LHCN-M2 (cell line): ENCODE results near the gene ZDHHC23. TPM values are rescaled to one million over a fixed set of nuclear protein-coding genes. Genes with fewer than 3 reads are reported as not detected.
A peak's percentile ranks its signal among the peaks of the same experiment; 100 is the strongest.

Experiments
- DNase-seq: peaks from one replicate; pipeline ENCODE4 v3.0.0-alpha.2; 2012; ENCODE audit warnings: low read depth
- polyA plus RNA-seq: library from polyadenylated mRNA; unstranded; fragments of >200 nt; gene quantifications from one replicate; pipeline ENCODE4 v1.2.1, GENCODE V29; 2012; ENCODE audit warnings: missing spikeins
- total RNA-seq: library from RNA; depleted of rRNA; stranded (reverse); fragments of >200 nt; gene quantifications from 2 replicates; pipeline ENCODE4 v1.2.3, GENCODE V29; 2014; rRNA removed

ZDHHC23 gene
- 0.06 and 0.11 TPM in 2 replicates for total RNA-seq
- 0.02 TPM for polyA plus RNA-seq

- DNase-seq: peak; percentile 30
These were observed at the start of gene ZDHHC23 for GRCh38 chr3:113947372-113948014. Gene ZDHHC23 (plus strand): TSS chr3:113948013. CDS start chr3:113948803, 790 bp downstream.

- peak; percentile 44 for DNase-seq
These were observed 48.9 kb upstream of the ZDHHC23 start for GRCh38 chr3:113898892-113899291.

GRCh38 chr3:113906568-113907140, 41.2 kb upstream of the ZDHHC23 start:
- DNase-seq: no peak

- no peak for DNase-seq
These were observed 39.7 kb upstream of the ZDHHC23 start for GRCh38 chr3:113908133-113908532.

GRCh38 chr3:113910966-113911365, 36.8 kb upstream of the ZDHHC23 start:
- DNase-seq: no peak

- peak; percentile 54 for DNase-seq
These were observed 35.1 kb upstream of the ZDHHC23 start for GRCh38 chr3:113912552-113913236.

- no peak for DNase-seq
These were observed 33.2 kb upstream of the ZDHHC23 start for GRCh38 chr3:113914646-113915045.

GRCh38 chr3:113927556-113927955, 20.3 kb upstream of the ZDHHC23 start:
- DNase-seq: no peak

GRCh38 chr3:113946831-113947230, 982 bp upstream of the ZDHHC23 start:
- no peak for DNase-seq

GRCh38 chr3:113948015-113948917, 453 bp downstream of the ZDHHC23 start:
- no peak for DNase-seq

- DNase-seq: no peak
These were observed 5.1 kb downstream of the ZDHHC23 start for GRCh38 chr3:113952921-113953320.

- no peak for DNase-seq
These were observed 5.9 kb downstream of the ZDHHC23 start for GRCh38 chr3:113953677-113954076.

GRCh38 chr3:113954091-113954685, 6.4 kb downstream of the ZDHHC23 start:
- no peak for DNase-seq

- no peak for DNase-seq
These were observed 16.1 kb downstream of the ZDHHC23 start for GRCh38 chr3:113963879-113964278.

GRCh38 chr3:113966172-113966571, 18.4 kb downstream of the ZDHHC23 start:
- no peak for DNase-seq

- no peak for DNase-seq
These were observed 21.2 kb downstream of the ZDHHC23 start for GRCh38 chr3:113968986-113969385.

- DNase-seq: no peak
These were observed 30.0 kb downstream of the ZDHHC23 start for GRCh38 chr3:113977822-113978221.

GRCh38 chr3:113979916-113980315, 32.1 kb downstream of the ZDHHC23 start:
- DNase-seq: no peak

GRCh38 chr3:113981803-113982202, 34.0 kb downstream of the ZDHHC23 start:
- no peak for DNase-seq

- no peak for DNase-seq
These were observed 35.7 kb downstream of the ZDHHC23 start for GRCh38 chr3:113983544-113983943.

GRCh38 chr3:113985541-113985940, 37.7 kb downstream of the ZDHHC23 start:
- DNase-seq: no peak
